Measurements from ENCODE around the gene PDZD2.

PDZD2 gene

DNA sequence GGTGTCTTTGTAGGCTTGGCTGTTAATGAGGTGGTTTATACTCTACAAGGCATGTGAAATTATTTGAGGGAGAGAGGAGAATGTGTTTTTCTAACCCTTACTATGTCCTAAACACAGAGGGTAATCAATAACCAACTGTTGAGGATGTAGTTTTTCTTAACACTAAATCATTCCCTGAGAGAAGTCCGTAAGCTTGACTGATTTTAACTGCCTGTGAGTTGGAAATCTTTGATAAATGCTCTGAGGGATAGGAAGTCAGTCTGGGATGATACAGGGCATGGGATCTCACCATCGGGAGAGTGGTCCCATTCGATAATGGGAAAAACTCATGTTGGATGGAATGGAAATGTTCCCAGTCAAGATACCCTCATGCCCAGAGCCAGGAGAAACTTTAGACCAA is 249.6 kb downstream of the PDZD2 start:
- no peak for DNase-seq

DNA sequence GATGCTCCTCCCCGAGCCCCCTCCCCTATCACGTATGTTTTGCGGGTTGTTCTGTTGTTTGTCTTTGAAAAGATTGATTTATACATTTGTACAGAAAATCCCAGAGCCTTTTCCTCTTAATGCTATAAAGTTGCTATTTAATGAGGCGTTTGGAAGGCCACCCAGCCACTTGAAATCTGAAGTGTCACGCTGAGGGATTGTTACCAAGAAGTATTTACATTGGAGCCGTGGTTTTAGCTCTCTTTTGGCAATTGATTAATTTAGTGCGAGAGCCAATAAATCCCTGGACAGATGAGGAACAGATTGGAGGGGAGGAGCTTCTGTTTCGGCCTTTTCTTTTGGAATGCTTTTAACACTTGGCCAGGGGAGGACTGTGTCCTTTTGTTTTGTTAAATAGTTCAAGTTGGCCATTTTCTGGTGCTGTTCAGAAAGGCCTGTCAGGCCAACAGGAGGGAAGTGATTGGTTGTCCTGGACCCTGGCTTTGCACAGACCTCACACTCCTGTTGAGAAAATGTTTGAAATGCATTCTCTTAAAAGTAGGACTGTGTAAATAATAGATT is 250.2 kb downstream of the PDZD2 start:
- DNase-seq = no peak

DNA sequence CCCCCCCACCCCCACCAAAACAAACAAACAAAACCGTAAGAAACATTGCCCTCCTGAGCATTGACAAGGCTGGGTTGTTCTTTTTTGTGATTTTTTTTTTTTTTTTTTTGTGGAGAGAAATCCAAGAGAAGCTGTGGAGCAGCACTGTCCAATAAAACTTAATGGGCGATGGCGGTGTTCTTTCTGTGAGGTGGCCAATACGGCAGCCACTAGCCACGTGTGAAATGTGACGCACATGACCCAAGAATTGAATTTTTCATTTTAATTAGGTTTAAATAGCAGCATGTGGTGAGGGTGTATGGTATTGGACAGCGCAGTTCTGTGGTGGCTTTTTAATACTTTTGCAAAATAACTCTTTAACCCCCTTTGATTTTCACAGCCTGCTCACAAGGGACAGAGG is 251.1 kb downstream of the PDZD2 start:
- no peak for DNase-seq

DNA sequence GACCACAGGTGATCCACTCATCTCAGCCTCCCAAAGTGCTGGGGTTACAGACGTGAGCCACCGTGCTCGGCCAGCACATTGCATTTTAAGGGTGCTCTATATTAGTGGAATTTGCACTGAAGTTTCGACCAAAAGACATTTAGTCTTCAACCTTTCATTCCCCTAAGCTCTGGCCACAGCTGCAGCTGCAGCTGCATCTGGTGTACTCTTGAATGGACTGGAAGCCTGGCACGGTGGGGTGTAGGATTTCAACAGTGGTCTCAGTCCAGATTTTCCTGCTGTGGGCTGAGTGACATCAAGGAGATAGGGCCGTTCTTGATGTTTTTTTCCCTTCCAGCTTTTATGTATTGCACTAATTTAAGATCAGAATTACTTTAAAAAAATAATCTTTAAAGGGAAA is 255.2 kb downstream of the PDZD2 start:
- no peak for DNase-seq

DNA sequence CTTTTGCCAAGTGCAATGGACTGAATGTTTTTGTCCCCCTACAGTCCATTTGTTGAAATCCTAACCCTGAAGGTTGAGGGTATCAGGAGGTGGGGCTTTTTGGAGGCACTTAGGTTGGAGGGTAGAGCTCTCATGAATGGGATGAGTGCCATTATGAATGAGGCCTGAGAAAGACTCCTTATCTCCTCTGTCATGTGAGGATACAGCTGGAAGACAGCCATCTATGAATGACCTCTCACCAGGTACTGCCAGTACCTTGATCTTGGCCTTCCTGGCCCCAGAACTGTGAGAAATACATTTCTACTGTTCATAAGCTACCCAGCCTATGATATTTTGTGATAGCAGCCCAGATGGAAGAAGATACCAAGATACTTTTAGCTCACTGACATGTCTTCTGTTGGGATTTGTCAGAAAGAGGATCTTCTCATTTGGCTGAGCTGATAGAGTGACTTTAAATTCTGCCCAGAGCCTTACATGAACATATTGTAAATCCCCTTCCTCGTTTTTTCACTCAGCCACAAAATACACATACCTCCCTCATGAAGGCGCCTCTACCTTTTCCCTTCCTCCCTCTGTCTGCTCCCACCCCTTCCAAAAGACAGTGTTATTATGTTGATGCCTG is 256.4 kb downstream of the PDZD2 start:
- no peak for DNase-seq

DNA sequence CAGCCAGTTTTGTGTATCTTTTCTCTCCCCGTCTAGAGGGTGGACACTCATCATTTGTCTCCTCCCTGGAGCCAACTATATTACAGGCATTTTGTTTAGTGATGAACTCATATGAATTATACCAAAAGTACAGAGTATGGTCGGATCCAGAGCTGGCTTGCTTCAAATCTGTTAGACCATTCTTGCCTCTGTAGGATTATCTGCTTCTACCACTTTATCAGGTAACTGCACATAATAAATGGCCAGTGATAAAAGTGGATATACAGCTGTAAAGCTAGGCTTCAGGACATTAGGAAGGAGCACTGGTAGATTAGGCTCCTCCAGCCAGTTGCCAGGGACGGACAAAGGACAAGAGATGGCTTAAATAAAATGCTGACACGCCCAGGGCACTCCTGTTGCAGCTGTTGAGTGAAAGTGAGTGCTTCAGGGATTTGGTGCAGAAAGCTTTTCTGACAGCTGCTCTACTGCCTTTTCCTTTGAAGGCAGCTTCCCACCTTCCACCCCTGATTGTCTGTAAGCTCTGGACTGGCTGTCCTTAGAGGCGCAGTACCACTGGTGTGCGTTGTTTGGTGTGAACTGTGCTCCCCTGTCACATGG is 259.2 kb downstream of the PDZD2 start:
- DNase-seq = no peak

DNA sequence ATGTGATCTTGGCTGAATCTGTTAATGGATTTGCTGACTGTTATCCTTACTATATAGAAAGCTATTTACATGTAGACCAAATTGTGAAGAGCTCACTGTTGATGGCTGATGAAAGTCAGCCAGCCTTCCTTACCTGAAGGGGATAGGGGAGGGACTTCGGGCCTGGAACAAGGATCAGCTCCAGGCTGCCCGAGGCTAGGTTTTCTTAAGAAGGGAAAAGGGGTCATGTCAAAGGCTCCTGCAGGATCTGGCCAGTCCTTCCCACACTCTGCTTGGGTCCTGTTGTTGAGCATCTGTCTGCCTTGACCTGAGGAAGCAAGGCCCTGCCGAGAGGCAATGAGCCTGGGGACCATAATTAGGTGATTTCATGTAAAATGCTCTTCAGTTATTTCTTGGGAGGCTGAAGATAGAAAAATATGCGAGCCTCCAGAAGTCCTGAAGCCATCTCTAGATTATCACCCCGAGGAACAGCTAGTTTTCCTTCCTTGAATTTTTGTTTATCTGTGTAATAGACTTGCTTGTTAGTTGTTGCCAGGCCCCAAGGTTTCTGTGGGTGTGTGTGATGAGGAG is 261.4 kb downstream of the PDZD2 start:
- DNase-seq = no peak

DNA sequence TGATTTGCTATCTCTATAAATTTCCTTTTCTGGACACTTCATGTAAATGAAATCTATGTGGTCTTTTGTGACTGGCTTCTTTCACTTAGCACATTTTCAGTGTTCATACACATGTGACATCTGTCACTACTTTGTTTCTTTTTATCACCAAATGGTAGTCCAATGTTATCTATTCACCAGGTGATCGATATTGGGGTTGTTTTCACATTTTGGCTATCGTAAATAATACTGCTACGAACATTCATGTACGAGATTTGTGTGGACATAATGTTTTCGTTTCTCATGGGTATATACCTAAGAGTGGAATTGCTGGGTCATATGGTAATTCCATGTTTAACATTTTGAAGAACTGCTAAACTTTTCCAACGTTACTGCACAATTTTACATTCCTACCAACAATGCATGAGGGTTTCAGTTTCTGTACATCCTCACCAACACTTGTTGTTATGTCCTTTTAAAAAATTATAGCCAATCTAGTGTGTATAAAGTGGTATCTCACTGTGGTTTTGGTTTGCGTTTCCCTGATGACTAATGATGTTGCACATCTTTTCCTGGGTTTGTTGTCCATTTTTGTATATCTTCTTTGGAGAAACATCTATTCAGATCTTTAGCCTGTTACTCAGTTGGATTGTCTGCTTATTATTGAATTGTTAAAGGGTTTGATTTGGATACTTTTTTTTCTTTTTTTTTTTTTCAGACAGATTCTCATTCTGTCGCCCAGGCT is 263.0 kb downstream of the PDZD2 start:
- no peak for DNase-seq

DNA sequence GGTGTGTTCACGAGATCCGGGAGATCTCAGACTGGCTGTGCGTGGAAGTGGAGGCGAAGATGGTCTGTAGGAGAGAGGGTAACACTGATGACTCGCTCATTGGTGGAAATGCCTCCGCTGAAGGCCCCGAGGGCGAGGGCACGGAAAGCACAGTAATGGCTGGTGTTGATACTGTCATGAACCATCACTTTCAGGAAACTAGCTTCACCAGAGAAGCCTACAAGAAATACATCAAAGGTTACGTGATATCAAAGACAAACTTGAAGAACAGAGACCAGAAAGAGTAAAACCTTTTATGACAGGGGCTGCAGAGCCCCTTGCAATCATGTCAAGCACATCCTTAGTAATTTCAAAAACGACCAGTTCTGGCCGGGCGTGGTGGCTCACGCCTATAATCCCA is 269.5 kb downstream of the PDZD2 start:
- no peak for DNase-seq

DNA sequence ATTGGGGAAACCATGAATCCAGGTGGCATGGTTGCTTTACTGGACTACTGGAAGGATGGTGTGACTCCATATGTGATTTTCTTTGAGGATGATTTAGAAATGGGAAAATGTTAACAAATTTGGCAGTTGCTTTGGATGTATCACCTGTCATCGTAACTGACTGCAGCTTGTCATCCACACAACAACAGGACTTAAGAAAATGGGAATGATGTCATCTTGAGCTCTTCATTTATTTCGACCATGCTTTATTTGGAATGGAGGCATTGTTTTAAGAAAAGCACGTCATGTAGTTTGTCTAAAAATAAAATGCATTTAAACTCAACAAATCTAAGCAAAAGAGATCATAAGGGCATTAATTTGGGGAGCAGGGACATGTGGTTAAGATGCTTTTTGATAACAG is 270.1 kb downstream of the PDZD2 start:
- no peak for DNase-seq

DNA sequence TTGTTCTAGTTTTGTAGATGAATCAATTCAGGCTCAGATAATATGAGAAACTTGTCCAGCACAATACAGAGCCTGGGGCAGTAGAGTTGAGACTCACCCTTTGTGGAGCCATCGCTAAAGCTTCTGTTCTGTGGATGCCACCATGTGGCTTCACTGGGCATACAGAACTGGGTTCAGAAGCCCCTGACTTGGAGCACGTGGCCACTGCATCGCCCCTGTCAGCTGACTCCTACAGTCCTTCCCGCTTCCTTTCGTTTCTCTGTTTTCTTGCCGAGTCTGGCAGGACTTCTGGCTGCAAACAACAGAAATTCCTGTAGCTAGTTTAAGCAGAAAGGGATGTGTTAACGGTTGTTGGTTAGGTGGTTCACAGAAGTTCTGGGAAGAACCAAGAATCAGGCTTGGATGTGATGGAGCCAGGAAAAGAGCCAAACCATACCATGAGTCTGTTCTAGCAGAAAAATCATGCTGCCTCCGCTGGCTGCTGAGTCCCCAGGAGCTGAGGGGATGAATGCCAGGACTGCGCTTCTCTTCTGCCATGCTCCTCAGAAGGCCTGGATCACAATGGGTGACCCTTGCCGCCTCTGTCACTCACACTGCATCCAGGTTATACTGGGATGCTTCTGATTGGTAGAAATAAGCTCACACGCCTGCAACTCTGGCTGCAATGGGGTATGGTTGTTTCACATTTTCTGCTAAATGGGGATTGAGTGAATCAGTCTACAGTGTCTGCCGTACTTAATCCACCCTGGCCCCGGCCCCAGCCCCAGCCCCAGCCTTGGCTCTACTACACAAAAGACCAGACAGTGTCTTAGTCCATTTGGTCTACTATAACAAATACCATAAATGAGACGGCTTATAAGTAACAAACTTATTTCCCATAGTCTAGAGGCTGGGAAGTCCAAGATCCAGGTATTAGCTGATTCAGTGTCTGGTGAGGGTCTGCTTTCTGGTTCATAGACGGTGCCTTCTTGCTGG is 272.6 kb downstream of the PDZD2 start:
- no peak for DNase-seq

DNA sequence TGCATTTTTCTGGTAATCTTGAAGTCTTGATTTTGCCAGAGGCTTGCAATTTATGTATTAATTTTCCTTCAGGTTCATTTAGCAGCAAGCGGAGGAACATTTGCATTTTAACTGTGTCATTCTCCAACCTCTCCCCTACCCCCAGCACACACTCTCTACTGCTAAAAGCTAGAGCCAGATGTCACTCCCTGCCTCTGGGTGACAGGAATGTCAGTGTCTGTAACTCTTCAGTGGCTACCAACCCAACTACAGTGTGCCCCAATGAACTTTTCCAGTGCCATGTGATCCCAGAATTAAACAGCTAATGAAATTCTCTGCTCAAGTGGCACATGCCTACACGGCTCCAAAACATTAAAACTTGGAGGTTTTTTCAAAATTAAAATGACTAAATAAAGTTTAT is 274.9 kb downstream of the PDZD2 start:
- no peak for DNase-seq

DNA sequence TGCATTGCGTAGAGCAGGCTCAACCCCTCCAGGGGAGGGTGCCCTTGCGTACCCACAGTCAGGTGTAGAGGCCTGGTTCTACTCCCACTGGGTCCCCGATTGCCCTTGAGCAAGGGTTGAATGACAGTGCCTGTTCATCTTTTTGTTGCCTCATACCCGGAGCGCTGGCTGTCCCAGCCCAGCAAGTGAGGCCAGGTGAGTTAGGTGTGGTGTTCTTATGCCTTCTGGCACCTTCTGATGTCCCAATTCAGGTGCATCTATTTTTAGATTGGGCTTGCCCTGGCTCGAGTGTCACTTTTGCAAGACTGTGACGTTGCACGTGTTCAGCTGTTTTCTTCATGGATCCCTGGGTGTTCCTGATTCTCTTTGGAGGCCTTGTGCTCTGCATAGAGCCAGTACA is 277.4 kb downstream of the PDZD2 start:
- no peak for DNase-seq

DNA sequence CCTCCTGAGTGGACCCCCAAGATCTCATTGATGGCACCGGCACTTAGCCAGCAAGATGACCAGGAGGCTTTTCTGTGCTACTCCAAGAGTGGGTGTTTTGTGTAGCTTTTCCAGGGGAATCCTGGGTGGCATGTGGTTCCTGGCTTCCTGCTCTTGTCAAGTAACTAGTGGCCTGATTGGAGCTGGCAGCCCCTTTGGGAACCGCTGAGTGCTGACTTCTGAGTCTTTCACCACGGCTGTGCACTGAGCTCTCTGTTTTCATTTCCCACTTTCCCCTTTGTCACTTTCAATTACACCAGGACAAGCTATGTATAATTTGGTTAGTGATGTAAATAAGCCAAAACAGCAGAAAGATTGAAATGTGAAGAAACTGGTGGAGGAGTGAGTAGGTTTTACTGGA is 279.8 kb downstream of the PDZD2 start:
- DNase-seq = no peak

DNA sequence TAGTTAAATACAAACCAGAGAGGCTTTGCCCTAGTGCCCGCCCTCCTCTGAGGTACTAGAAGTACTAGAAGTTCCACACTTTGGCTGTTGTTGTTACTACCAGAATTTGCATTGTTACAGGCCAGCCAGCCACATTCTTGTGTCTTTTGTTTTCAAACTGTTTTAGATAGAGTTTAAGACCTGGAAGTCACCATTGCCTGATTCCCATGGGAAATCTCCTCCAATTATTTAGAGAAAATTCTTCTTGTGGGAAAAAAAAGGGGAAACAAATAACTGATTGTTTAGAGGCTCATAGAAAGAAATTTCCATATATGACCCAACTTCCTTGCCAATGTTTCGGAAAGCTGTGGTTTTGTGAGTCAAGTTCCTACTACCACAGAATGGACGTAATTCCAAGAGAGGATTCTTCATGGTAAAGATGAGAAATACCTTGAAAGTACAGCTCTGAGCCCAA is 282.9 kb downstream of the PDZD2 start:
- DNase-seq = peak; percentile 32

DNA sequence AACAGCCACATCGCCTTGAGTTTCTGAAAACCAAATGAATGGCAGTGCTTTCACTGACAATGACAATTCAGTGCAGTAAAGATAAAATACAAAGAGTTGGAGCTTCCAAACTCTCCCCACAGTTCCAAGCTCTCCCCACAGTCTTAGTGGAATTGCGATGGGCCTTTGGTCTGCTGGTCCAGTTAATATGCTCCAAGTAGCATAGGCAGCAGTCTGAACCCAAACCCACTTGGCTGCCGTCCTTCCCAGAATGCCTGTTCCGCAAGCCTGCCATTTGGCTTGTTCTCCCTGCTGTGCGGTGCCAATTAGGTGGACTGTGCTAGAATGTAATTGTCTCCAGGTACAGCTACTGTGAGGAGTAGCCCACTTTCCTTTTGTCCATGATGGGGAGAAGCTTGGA is 285.1 kb downstream of the PDZD2 start:
- DNase-seq = no peak

DNA sequence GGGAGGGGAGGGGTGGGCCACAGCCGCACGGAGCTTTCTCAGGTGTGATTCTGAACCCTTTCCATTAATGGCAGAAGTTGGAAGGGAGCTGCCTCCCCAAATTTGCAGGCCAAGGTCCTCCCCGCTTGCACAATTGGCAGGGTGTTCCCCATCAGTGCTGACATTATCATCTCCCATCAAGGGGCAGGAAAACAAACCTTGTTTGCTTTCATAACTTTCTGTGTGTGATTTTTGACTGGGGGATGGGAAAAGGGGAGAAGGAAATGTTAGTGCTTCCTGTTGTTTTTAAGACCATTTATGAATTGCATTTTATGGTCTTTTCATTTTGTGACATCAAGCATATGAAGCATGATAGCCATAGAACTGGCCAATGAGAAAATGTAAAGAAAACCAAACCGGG is 292.9 kb downstream of the PDZD2 start:
- no peak for DNase-seq

DNA sequence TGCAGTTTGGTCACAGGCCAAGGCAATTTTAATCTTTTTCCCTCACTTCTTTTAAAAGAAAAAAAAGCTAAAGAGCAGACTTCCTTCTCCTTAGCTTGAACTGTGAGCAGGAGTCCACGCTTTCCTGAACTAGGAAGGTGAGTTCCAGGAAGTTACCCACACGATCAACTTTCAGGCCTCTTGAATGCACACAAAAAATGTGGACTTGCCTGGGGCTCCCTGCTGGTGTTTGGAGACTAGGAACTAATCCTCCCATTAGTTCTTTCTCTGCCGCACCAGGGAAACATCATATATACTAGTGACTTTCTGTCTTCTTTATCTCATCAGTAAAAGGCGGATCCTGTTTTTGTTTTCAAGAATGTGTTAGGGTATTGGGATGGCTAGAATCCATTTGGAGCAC is 295.2 kb downstream of the PDZD2 start:
- DNase-seq = no peak

DNA sequence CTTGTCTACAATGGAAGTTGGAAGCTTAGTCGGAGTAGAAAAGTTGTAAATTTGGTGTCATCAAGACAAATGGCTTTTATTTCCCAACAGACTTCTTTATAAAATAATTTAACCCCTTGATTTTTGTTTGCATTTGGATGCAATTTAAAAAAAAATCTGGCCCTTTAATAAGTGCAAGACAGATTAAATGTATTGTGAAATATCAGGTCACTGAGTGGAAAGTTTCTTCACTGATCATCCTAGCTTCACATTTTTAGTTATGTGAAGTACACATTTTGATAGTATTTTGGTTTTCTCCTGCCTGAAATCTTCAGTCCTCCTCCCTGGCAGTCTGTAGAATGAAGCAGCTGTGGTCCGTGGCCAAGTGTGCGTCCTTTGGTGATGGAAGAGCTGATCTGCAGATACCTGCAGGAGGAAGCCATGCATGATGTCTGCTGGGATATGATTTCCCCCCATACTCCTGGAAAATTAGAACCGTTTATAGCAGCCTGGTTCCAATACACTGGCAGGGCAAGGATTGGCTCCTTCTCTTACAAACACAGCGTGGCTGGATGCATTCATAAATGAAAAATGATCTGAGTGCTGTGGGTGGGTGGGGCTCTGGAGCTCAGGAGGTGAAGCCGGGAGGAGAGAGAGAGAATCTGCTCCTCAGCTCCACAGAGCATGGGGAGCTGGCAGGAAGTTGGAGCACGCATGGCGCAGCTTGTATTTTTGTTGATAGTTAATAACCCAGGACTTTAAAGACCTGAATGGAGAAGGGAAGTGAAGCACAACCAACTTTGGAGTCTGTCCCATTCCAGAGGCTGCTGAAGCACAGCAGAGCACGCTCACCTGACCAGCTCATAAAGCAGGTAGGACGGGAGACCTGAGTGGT is 296.8 kb downstream of the PDZD2 start:
- DNase-seq = no peak

DNA sequence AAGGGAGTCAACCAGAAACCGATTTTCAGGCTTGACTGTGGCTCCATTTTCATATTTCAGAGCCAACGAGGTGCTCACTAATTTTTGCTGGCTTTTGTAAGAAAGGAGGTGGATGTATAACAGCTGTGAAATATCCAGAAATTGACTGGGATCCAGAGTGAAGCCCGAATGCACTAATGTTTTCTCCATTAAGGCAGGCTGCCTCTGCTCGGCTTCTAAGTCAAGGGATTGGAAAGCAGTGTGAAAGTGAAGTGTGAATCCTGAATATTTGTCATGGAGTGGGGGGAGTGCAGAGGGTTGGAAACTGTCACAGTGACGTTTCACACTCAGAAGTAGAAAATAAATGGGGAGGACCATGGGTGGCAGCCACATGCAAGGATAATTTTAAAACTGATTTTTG is 297.8 kb downstream of the PDZD2 start:
- DNase-seq = no peak

DNA sequence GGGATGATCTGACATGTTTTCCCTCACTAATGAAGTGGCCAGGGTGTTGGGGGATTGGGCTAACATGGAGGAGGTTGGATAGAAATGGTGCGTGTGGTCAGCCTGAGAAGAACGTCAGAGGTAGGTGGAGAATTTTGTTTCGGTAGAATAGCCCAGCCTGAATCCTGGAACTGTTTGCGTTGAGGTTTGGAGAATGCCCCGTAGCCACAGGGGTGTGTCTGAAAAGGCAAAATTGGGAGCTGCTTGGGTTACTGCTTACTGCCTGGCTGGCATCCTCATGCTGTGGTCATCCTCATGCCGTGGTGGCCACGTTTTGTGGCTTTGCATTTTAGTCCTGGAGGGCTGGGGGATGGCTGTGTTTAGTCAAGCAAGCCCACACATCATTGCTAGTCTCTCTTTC is 298.3 kb downstream of the PDZD2 start:
- no peak for DNase-seq

DNA sequence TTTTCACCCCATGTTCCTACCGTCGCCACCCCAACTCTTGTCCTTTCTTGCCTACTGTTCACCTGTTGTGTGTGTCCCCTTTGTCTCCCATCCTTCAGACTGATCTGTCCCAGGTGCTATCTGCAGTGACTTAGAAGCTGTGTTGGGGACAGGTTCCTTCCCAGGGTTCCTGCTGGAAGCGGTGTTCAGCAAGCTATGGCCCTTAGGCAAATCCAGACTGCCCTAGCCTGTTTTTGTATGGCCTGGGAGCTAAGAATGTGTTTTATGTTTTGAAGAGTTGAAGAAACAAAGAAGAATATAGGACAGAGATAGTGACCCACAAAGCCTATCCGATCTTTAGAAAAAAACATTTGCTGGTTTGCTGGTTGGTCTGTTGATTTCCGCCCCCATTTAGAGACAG is 298.8 kb downstream of the PDZD2 start:
- DNase-seq = no peak

All from T1000 (cell line).